Measurements from ENCODE around the gene PACSIN3.

PACSIN3 gene

DNA sequence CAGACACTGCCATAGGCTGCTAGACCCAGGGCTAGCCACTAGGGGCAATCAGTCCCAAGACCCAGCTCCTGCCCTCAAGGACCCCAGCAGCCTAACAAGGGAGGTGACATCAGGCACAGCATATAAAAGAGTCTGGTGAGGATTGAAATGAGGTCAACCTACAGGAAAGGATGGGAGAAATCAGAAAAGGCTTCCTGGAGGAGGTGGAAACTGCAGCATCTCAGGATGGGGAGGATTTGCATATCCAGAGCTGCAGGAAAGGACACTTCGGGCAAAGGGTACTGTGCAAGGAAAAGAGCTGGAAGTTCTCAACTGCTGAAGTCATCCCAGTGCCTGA is 6.6 kb downstream of the PACSIN3 start:
- H3K79me2 ChIP-seq (ENCODE audit: control insufficient read depth, low read length): peaks cover 21% of the 10 kb centered on the region
- H3K9me2 ChIP-seq (replicated peaks; ENCODE audit: control insufficient read depth, low read length): no peaks in the 10 kb centered on the region
- H3K4me2 ChIP-seq (ENCODE audit: low read length): no peak overlapping the region
- no peak overlapping the region for H3K27ac ChIP-seq (ENCODE audit: low read depth, low read length)
- TF ChIP-seq, protein P1, sequence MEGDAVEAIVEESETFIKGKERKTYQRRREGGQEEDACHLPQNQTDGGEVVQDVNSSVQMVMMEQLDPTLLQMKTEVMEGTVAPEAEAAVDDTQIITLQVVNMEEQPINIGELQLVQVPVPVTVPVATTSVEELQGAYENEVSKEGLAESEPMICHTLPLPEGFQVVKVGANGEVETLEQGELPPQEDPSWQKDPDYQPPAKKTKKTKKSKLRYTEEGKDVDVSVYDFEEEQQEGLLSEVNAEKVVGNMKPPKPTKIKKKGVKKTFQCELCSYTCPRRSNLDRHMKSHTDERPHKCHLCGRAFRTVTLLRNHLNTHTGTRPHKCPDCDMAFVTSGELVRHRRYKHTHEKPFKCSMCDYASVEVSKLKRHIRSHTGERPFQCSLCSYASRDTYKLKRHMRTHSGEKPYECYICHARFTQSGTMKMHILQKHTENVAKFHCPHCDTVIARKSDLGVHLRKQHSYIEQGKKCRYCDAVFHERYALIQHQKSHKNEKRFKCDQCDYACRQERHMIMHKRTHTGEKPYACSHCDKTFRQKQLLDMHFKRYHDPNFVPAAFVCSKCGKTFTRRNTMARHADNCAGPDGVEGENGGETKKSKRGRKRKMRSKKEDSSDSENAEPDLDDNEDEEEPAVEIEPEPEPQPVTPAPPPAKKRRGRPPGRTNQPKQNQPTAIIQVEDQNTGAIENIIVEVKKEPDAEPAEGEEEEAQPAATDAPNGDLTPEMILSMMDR (IDR thresholded peaks at IDR 0.05; ENCODE audit: low read depth, low read length, poor library complexity, severe bottlenecking): peak; percentile 77
- TF ChIP-seq EZH2phosphoT487 (IDR thresholded peaks at IDR 0.05; ENCODE audit: borderline replicate concordance, low read length): no peak
- H3K27me3 ChIP-seq (ENCODE audit: control insufficient read depth, low read length): no peaks in the 10 kb centered on the region
- H3F3A ChIP-seq (ENCODE audit: control insufficient read depth, insufficient read depth): no peaks in the 10 kb centered on the region
- no peak overlapping the region for H3K4me3 ChIP-seq (ENCODE audit: low read length)
- H3K4me1 ChIP-seq (ENCODE audit: control insufficient read depth, low read length): peaks cover 20% of the 10 kb centered on the region
- no peaks in the 10 kb centered on the region; the same call in 1 of the 2 replicates for H4K20me1 ChIP-seq (ENCODE audit: control insufficient read depth, insufficient read depth, low read depth, low read length)
- no peaks in the 10 kb centered on the region for H3K9me3 ChIP-seq (ENCODE audit: control insufficient read depth, insufficient read depth, low read length)
- H3K36me3 ChIP-seq (ENCODE audit: control insufficient read depth, low read length): peaks cover 20% of the 10 kb centered on the region

DNA sequence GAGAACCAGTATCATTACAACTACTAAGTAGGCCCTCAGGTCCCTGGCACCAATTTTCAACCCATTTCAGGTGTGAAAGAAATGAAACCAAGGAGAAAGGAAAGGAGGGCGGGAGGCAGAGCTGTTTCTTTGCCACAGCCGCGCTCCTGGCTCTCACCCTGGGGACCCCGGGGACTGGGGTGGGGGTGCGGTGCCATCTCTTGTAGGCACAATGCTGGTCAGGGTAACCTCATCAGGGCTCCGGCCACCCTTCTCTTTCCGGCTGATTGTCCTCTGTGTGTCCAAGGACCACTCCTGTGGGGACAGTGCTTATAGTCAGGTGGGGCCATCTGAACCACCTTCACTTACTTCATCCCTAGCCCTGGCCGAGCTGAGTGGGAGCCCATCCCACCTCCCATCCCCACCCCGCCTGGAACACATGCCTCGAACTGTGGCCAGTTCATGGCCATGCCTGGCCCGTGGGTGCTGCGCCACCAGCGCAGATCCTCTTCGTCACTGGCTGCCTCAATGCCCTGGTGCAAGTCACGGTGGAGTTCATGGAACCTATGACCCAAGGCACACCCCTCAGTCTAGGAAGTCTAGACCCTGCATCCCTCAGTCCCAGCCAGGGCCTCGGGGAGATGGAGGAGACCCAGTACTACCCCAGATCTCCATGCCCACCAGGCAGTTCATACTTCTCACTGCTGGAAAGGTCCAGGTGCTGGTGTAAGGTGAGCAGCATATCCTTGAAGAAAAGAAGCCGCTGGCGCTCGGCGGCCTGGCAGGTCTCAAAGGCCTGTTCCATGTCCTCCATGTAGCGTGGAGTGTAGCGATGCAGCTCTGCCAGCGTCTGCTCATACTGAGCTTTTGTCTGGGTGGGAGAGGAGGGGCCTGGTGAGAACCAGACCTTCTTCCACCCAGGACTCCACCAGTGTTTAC is 7.2 kb downstream of the PACSIN3 start:
- TF ChIP-seq EZH2phosphoT487 (IDR thresholded peaks at IDR 0.05; ENCODE audit: borderline replicate concordance, low read length): no peak
- TF ChIP-seq, protein P1 (IDR thresholded peaks at IDR 0.05; ENCODE audit: low read depth, low read length, poor library complexity, severe bottlenecking): no peak
- H3F3A ChIP-seq (ENCODE audit: control insufficient read depth, insufficient read depth): no peaks in the 10 kb centered on the region
- peaks cover 26% of the 10 kb centered on the region for H3K79me2 ChIP-seq (ENCODE audit: control insufficient read depth, low read length)
- peaks cover under 1% of the 10 kb centered on the region; the same call in 1 of the 2 replicates for H4K20me1 ChIP-seq (ENCODE audit: control insufficient read depth, insufficient read depth, low read depth, low read length)
- H3K27ac ChIP-seq (ENCODE audit: low read depth, low read length): no peak overlapping the region
- no peaks in the 10 kb centered on the region for H3K9me2 ChIP-seq (replicated peaks; ENCODE audit: control insufficient read depth, low read length)
- peaks cover 23% of the 10 kb centered on the region for H3K36me3 ChIP-seq (ENCODE audit: control insufficient read depth, low read length)
- H3K4me3 ChIP-seq (ENCODE audit: low read length): no peak overlapping the region
- no peaks in the 10 kb centered on the region for H3K9me3 ChIP-seq (ENCODE audit: control insufficient read depth, insufficient read depth, low read length)
- H3K4me2 ChIP-seq (ENCODE audit: low read length): no peak overlapping the region
- no peaks in the 10 kb centered on the region for H3K27me3 ChIP-seq (ENCODE audit: control insufficient read depth, low read length)
- peaks cover 20% of the 10 kb centered on the region for H3K4me1 ChIP-seq (ENCODE audit: control insufficient read depth, low read length)

DNA sequence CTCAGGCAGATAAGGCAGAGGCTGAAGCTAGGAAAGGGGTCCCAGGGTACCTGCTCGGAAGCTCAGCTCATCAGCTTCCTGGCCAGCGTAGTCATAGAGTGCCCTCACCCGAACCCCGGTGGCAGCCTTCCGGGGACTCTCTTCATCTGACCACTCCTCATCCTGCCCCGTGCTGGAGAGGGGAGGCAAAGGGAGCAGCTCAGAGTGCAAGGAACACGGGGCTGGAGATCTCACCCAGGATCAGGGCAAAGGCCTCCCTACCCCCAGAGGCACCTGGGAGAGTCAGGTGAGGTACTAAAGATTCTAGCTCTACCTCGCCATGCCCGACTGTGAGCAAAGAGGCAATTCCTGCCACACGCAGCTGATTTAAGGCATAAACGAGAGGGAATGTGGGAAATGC is 7.9 kb downstream of the PACSIN3 start:
- Histone ChIP-seq H3K36me3 (ENCODE audit: control insufficient read depth, low read length) (peaks cover 30% of the 10 kb centered on the region), H3K9me2 (replicated peaks; ENCODE audit: control insufficient read depth, low read length) (no peaks in the 10 kb centered on the region), H3K27me3 (ENCODE audit: control insufficient read depth, low read length) (no peaks in the 10 kb centered on the region), H4K20me1 (ENCODE audit: control insufficient read depth, insufficient read depth, low read depth, low read length) (peaks cover 4% of the 10 kb centered on the region; the same call in 1 of the 2 replicates), H3K4me2 (ENCODE audit: low read length) (no peak overlapping the region), H3F3A (ENCODE audit: control insufficient read depth, insufficient read depth) (no peaks in the 10 kb centered on the region), H3K27ac (ENCODE audit: low read depth, low read length) (no peak overlapping the region), H3K4me3 (ENCODE audit: low read length) (no peak overlapping the region), H3K9me3 (ENCODE audit: control insufficient read depth, insufficient read depth, low read length) (no peaks in the 10 kb centered on the region), H3K79me2 (ENCODE audit: control insufficient read depth, low read length) (peaks cover 33% of the 10 kb centered on the region), H3K4me1 (ENCODE audit: control insufficient read depth, low read length) (peaks cover 20% of the 10 kb centered on the region)
- TF ChIP-seq, protein P1 (IDR thresholded peaks at IDR 0.05; ENCODE audit: low read depth, low read length, poor library complexity, severe bottlenecking): no peak
- no peak for TF ChIP-seq EZH2phosphoT487 (IDR thresholded peaks at IDR 0.05; ENCODE audit: borderline replicate concordance, low read length)
